GM12891 (cell line): ENCODE results near the gene APCDD1.

ENCODE experiments used
- POLR2A ChIP-seq: IDR thresholded peaks from 2 replicates; pipeline ENCODE4 v1.6.1; 2011; ENCODE audit warnings: low read depth, low read length, control low read depth
- POLR2AphosphoS5 ChIP-seq: IDR thresholded peaks from 2 replicates; pipeline ENCODE4 v1.6.1; 2011; ENCODE audit warnings: low read depth, low read length, control low read depth
- SPI1 ChIP-seq: IDR thresholded peaks from 2 replicates; pipeline ENCODE4 v1.6.1; 2011; ENCODE audit warnings: low read depth, low read length, control low read depth

DNA sequence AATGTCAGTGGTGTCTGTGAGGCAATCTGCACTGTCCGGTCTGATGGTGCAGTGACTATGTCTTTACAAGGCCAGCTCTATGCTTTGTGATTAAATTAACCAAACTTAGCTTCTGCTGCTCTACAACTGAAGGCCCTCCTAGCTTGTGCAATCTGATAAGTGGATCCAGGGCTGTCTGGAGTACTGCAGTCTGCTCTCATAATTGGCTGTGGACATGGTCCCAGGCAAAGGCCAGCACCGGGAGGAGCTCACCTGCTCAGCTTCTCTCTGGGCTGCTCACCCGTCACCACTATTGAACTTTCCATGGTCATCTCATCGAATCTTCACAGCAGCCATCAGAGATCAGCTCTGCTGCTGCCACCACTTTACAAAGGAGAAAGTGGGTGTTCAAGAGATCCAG lies 13.0 kb upstream of the APCDD1 start:
- no peak for TF ChIP-seq POLR2A
- no peak for TF ChIP-seq POLR2AphosphoS5
- TF ChIP-seq SPI1, result no peak
